Choroid plexus epithelial cell (primary cell): ENCODE data around the gene CEP72.

Experiments
- DNase-seq: peaks from one replicate; pipeline ENCODE4 v3.0.0-alpha.2; 2010; ENCODE audit warnings: low read depth
- H3K4me3 ChIP-seq: 2 replicates; pipeline ENCODE4 v1.5.1; 2011; ENCODE audit warnings: low read depth, mild to moderate bottlenecking, control low read depth, low read length, moderate library complexity
- CTCF ChIP-seq: conservative IDR thresholded peaks from 2 replicates; pipeline ENCODE4 v1.5.1; 2011; ENCODE audit warnings: low read depth, mild to moderate bottlenecking, control low read depth, inconsistent platforms, low read length, moderate library complexity

CEP72 gene

GRCh38 chr5:669111-669841, 57.1 kb downstream of the CEP72 start:
- peak; percentile 77 for TF ChIP-seq CTCF
- DNase-seq: peak; percentile 59
- H3K4me3 ChIP-seq: no peak overlapping the region

GRCh38 chr5:669842-670395, 57.8 kb downstream of the CEP72 start:
- no peak for TF ChIP-seq CTCF
- DNase-seq: no peak
- no peak overlapping the region for H3K4me3 ChIP-seq

GRCh38 chr5:670396-671270, 58.5 kb downstream of the CEP72 start:
- TF ChIP-seq CTCF: no peak
- no peak for DNase-seq
- no peak overlapping the region for H3K4me3 ChIP-seq

GRCh38 chr5:671459-672328, 59.6 kb downstream of the CEP72 start:
- DNase-seq: peak; percentile 63
- peak; percentile 96 for TF ChIP-seq CTCF
- no peak overlapping the region for H3K4me3 ChIP-seq

GRCh38 chr5:672329-673160, 60.4 kb downstream of the CEP72 start:
- TF ChIP-seq CTCF: no peak
- H3K4me3 ChIP-seq: no peak overlapping the region
- DNase-seq: peak; percentile 92

- no peak for DNase-seq
- TF ChIP-seq CTCF: no peak
- H3K4me3 ChIP-seq: no peak overlapping the region
Measured at GRCh38 chr5:673161-673830, 61.2 kb downstream of the CEP72 start.
